RWPE2 (cell line): ENCODE measurements around the gene MCRIP2.

ENCODE experiments used
- ATAC-seq: fragments of 200-7000 bp; cut with Tn5 transposase; 3 replicates; pipeline ENCODE4 v1.9.1; 2021; ENCODE audit warnings: low read depth
- DNase-seq: peaks from one replicate; pipeline ENCODE4 v3.0.0-alpha.2; 2020; ENCODE audit warnings: low spot score
- H3K27ac ChIP-seq: fragments of 450-650 bp; 2 replicates; pipeline ENCODE4 v1.5.1; 2017; ENCODE audit warnings: mild to moderate bottlenecking; ENCODE audit not compliant: poor library complexity, severe bottlenecking
- H3K27me3 ChIP-seq: fragments of 250-450 bp; sonication (Bioruptor Pico); 2 replicates; pipeline ENCODE4 v1.5.1; 2021; ENCODE audit warnings: mild to moderate bottlenecking, moderate library complexity; ENCODE audit not compliant: insufficient read depth, poor library complexity, severe bottlenecking
- H3K36me3 ChIP-seq: fragments of 250-450 bp; sonication (Bioruptor Pico); 2 replicates; pipeline ENCODE4 v1.5.1; 2020; ENCODE audit warnings: low read depth, mild to moderate bottlenecking, moderate library complexity
- H3K4me1 ChIP-seq: fragments of 250-450 bp; sonication (Bioruptor Pico); 2 replicates; pipeline ENCODE4 v1.5.1; 2021; ENCODE audit warnings: mild to moderate bottlenecking, moderate library complexity; ENCODE audit not compliant: insufficient read depth, poor library complexity, severe bottlenecking
- H3K4me3 ChIP-seq: fragments of 250-450 bp; sonication (Bioruptor Pico); 2 replicates; pipeline ENCODE4 v1.5.1; 2021; ENCODE audit warnings: mild to moderate bottlenecking, moderate library complexity; ENCODE audit not compliant: severe bottlenecking
- H3K9me3 ChIP-seq: fragments of 250-450 bp; sonication (Bioruptor Pico); 2 replicates; pipeline ENCODE4 v1.5.1; 2021; ENCODE audit warnings: mild to moderate bottlenecking, moderate library complexity; ENCODE audit not compliant: severe bottlenecking
- CTCF ChIP-seq: fragments of 450-650 bp; IDR thresholded peaks from one replicate; pipeline ENCODE4 v1.5.1; 2017; ENCODE audit warnings: mild to moderate bottlenecking, moderate library complexity; ENCODE audit not compliant: poor library complexity, severe bottlenecking

Gene MCRIP2

GRCh38 chr16:677316-678190 is 35.9 kb downstream of the MCRIP2 start:
- Histone ChIP-seq H3K27me3 (no peaks in the 10 kb centered on the region), H3K36me3 (peaks cover 31% of the 10 kb centered on the region), H3K27ac (peak overlapping the region; percentile 72), H3K9me3 (no peaks in the 10 kb centered on the region), H3K4me3 (peak overlapping the region; percentile 26), H3K4me1 (peaks cover 21% of the 10 kb centered on the region)
- peak; percentile 26 for ATAC-seq
- DNase-seq: no peak
- no peak for TF ChIP-seq CTCF

GRCh38 chr16:678209-678857 is 36.7 kb downstream of the MCRIP2 start:
- H3K27me3 ChIP-seq: no peaks in the 10 kb centered on the region
- H3K9me3 ChIP-seq: no peaks in the 10 kb centered on the region
- H3K27ac ChIP-seq: peak overlapping the region; percentile 72
- H3K4me1 ChIP-seq: peaks cover 21% of the 10 kb centered on the region
- H3K4me3 ChIP-seq: no peak overlapping the region
- no peak for TF ChIP-seq CTCF
- H3K36me3 ChIP-seq: peaks cover 33% of the 10 kb centered on the region
- ATAC-seq (no peak), DNase-seq (no peak)

GRCh38 chr16:678858-679813 is 37.5 kb downstream of the MCRIP2 start:
- Histone ChIP-seq H3K27ac (peak overlapping the region; percentile 72), H3K36me3 (peaks cover 29% of the 10 kb centered on the region), H3K4me1 (peaks cover 21% of the 10 kb centered on the region), H3K4me3 (peak overlapping the region; percentile 34), H3K27me3 (no peaks in the 10 kb centered on the region), H3K9me3 (no peaks in the 10 kb centered on the region)
- no peak for ATAC-seq
- no peak for TF ChIP-seq CTCF
- DNase-seq: no peak

GRCh38 chr16:679814-680624 is 38.4 kb downstream of the MCRIP2 start, which contains the start of gene STUB1:
TSS of gene STUB1 (plus strand) at chr16:680410. CDS start at chr16:680526, 116 bp downstream.
- H3K4me1 ChIP-seq: peaks cover 21% of the 10 kb centered on the region
- no peak for TF ChIP-seq CTCF
- H3K4me3 ChIP-seq: peak within 1 kb of the TSS; percentile 91
- H3K27ac ChIP-seq: peak within 1 kb of the TSS; percentile 72
- DNase-seq (peak; percentile 92), ATAC-seq (peak; percentile 17)
- no peaks in the 10 kb centered on the region for H3K9me3 ChIP-seq
- H3K36me3 ChIP-seq: peaks cover 27% of the 10 kb centered on the region
- H3K27me3 ChIP-seq: no peaks in the 10 kb centered on the region
